Progenitor cell of endocrine pancreas (in vitro differentiated cells): ENCODE data around the gene MTG2. TPM values are rescaled to one million over a fixed set of nuclear protein-coding genes. Genes with fewer than 3 reads are reported as not detected.

Experiments
- DNase-seq: peaks from one replicate; pipeline ENCODE4 v3.0.0; 2021; ENCODE audit warnings: low spot score; ENCODE audit not compliant: unreplicated experiment
- H3K27ac Mint-ChIP-seq: 2 replicates; pipeline ENCODE4 v1.8.0; 2021; ENCODE audit warnings: mild to moderate bottlenecking, moderate library complexity, mixed read lengths
- H3K27me3 Mint-ChIP-seq: 2 replicates; pipeline ENCODE4 v1.8.0; 2021; ENCODE audit warnings: mixed read lengths
- H3K36me3 Mint-ChIP-seq: 2 replicates; pipeline ENCODE4 v1.8.0; 2022; ENCODE audit warnings: mixed read lengths; ENCODE audit not compliant: insufficient read depth
- H3K4me1 Mint-ChIP-seq: 2 replicates; pipeline ENCODE4 v1.8.0; 2021; ENCODE audit warnings: low read depth, mixed read lengths
- H3K4me3 Mint-ChIP-seq: 2 replicates; pipeline ENCODE4 v1.8.0; 2021; ENCODE audit warnings: low read depth, mild to moderate bottlenecking, moderate library complexity, mixed read lengths
- H3K9me3 Mint-ChIP-seq: 2 replicates; pipeline ENCODE4 v1.8.0; 2021; ENCODE audit warnings: low read depth, mixed read lengths
- CTCF ChIP-seq: fragments of 200-600 bp; sonication (generic); IDR thresholded peaks from one replicate; pipeline ENCODE4 v1.5.0; 2021; ENCODE audit warnings: antibody characterized with exemption, mild to moderate bottlenecking; ENCODE audit not compliant: unreplicated experiment
- total RNA-seq: library from RNA; stranded (reverse); gene quantifications from 2 replicates; pipeline ENCODE4 v1.2.1, GENCODE V29; 2021

Gene MTG2
- total RNA-seq, 1 donor from 2014 or later: 31.6 TPM

- H3K27ac Mint-ChIP-seq: no peak overlapping the region
- no peak for DNase-seq
- peaks cover 9% of the 10 kb centered on the region for H3K36me3 Mint-ChIP-seq
- no peaks in the 10 kb centered on the region for H3K27me3 Mint-ChIP-seq
- no peaks in the 10 kb centered on the region for H3K4me1 Mint-ChIP-seq
- TF ChIP-seq CTCF: no peak
- no peak overlapping the region for H3K4me3 Mint-ChIP-seq
- no peaks in the 10 kb centered on the region for H3K9me3 Mint-ChIP-seq
Measured at GRCh38 chr20:62168890-62169435, 13.9 kb upstream of the MTG2 start.

- no peaks in the 10 kb centered on the region for H3K27me3 Mint-ChIP-seq
- no peaks in the 10 kb centered on the region for H3K4me1 Mint-ChIP-seq
- no peak overlapping the region for H3K4me3 Mint-ChIP-seq
- peaks cover 13% of the 10 kb centered on the region for H3K36me3 Mint-ChIP-seq
- no peak for TF ChIP-seq CTCF
- no peak overlapping the region for H3K27ac Mint-ChIP-seq
- no peaks in the 10 kb centered on the region for H3K9me3 Mint-ChIP-seq
- no peak for DNase-seq
Measured at GRCh38 chr20:62170536-62170935, 12.3 kb upstream of the MTG2 start.

- H3K36me3 Mint-ChIP-seq: peaks cover 13% of the 10 kb centered on the region
- no peak for TF ChIP-seq CTCF
- DNase-seq: no peak
- H3K4me1 Mint-ChIP-seq: no peaks in the 10 kb centered on the region
- H3K9me3 Mint-ChIP-seq: no peaks in the 10 kb centered on the region
- H3K27ac Mint-ChIP-seq: no peak overlapping the region
- no peaks in the 10 kb centered on the region for H3K27me3 Mint-ChIP-seq
- no peak overlapping the region for H3K4me3 Mint-ChIP-seq
Measured at GRCh38 chr20:62171245-62171644, 11.6 kb upstream of the MTG2 start.

GRCh38 chr20:62172666-62173065 lies 10.2 kb upstream of the MTG2 start:
- no peak for DNase-seq
- Mint-ChIP-seq H3K27ac (no peak overlapping the region), H3K4me1 (no peaks in the 10 kb centered on the region), H3K36me3 (peaks cover 13% of the 10 kb centered on the region), H3K4me3 (no peak overlapping the region), H3K9me3 (no peaks in the 10 kb centered on the region), H3K27me3 (no peaks in the 10 kb centered on the region)
- no peak for TF ChIP-seq CTCF

- H3K27ac Mint-ChIP-seq: no peak overlapping the region
- H3K4me1 Mint-ChIP-seq: no peaks in the 10 kb centered on the region
- H3K36me3 Mint-ChIP-seq: peaks cover 13% of the 10 kb centered on the region
- H3K9me3 Mint-ChIP-seq: no peaks in the 10 kb centered on the region
- H3K4me3 Mint-ChIP-seq: no peak overlapping the region
- no peak for TF ChIP-seq CTCF
- H3K27me3 Mint-ChIP-seq: no peaks in the 10 kb centered on the region
- DNase-seq: no peak
Measured at GRCh38 chr20:62174021-62174804, 8.6 kb upstream of the MTG2 start.
